Liver (tissue), 9 donors: ENCODE results near the gene ZNF681. TPM values are rescaled to one million over a fixed set of nuclear protein-coding genes. Genes with fewer than 3 reads are reported as not detected.

ENCODE experiments used
- DNase-seq: peaks from one replicate; pipeline ENCODE4 v3.0.0-alpha.2; 2017; ENCODE audit warnings: low spot score
- H3K27ac ChIP-seq, 2 donors: one replicate each; pipeline ENCODE4 v1.7.0; 2013; ENCODE audit warnings: inconsistent platforms in 2 of 2, low read length in 2 of 2, control low read depth in 1 of 2, low read depth in 1 of 2, mild to moderate bottlenecking in 1 of 2
- H3K27me3 ChIP-seq, 4 donors: one replicate each; pipeline versions ENCODE4 v1.6.1 to v1.7.0; 2013; ENCODE audit warnings: low read length in 3 of 4, inconsistent platforms in 1 of 4, mild to moderate bottlenecking in 1 of 4, moderate library complexity in 1 of 4; ENCODE audit not compliant: control insufficient read depth in 4 of 4, insufficient read depth in 4 of 4
- H3K36me3 ChIP-seq, 4 donors: one replicate each; pipeline versions ENCODE4 v1.6.1 to v1.7.0; 2013; ENCODE audit warnings: low read length in 3 of 4, mild to moderate bottlenecking in 3 of 4, low read depth in 1 of 4, moderate library complexity in 1 of 4; ENCODE audit not compliant: control insufficient read depth in 4 of 4, insufficient read depth in 3 of 4
- H3K4me1 ChIP-seq, 4 donors: one replicate each; pipeline versions ENCODE4 v1.6.1 to v1.7.0; 2013; ENCODE audit warnings: low read length in 3 of 4, mild to moderate bottlenecking in 3 of 4, moderate library complexity in 1 of 4; ENCODE audit not compliant: control insufficient read depth in 4 of 4, insufficient read depth in 4 of 4
- H3K4me3 ChIP-seq, 3 donors: one replicate each; pipeline versions ENCODE4 v1.6.1 to v1.7.0; 2013; ENCODE audit warnings: low read length in 3 of 3, control low read depth in 1 of 3, low read depth in 1 of 3, mild to moderate bottlenecking in 1 of 3
- H3K9ac ChIP-seq, 2 donors: one replicate each; pipeline ENCODE4 v1.7.0; 2013; ENCODE audit warnings: low read length in 2 of 2, mild to moderate bottlenecking in 2 of 2, moderate library complexity in 2 of 2, control low read depth in 1 of 2, low read depth in 1 of 2
- H3K9me3 ChIP-seq, 4 donors: one replicate each; pipeline versions ENCODE4 v1.6.1 to v1.7.0; 2013; ENCODE audit warnings: low read length in 3 of 4; ENCODE audit not compliant: control insufficient read depth in 4 of 4
- FOXA1 ChIP-seq: IDR thresholded peaks from 2 replicates; pipeline ENCODE4 v1.6.1; 2016; ENCODE audit warnings: antibody characterized with exemption
- FOXA2 ChIP-seq: IDR thresholded peaks from 2 replicates; pipeline ENCODE4 v1.6.1; 2016; ENCODE audit warnings: antibody characterized with exemption
- GABPA ChIP-seq, 2 donors: IDR thresholded peaks in 1 of 2; conservative IDR thresholded peaks in 1 of 2; 2 replicates each; pipeline ENCODE4 v1.6.1; 2016; ENCODE audit warnings: antibody characterized with exemption in 2 of 2, mild to moderate bottlenecking in 1 of 2, moderate library complexity in 1 of 2
- HNF4A ChIP-seq, 2 donors: conservative IDR thresholded peaks; 2 replicates each; pipeline ENCODE4 v1.6.1; 2016; ENCODE audit warnings: antibody characterized with exemption in 2 of 2, mild to moderate bottlenecking in 2 of 2
- HNF4G ChIP-seq: IDR thresholded peaks from 2 replicates; pipeline ENCODE4 v1.6.1; 2016; ENCODE audit warnings: antibody characterized with exemption
- JUND ChIP-seq, 2 donors: IDR thresholded peaks; 2 replicates each; pipeline ENCODE4 v1.6.1; 2016; ENCODE audit warnings: antibody characterized with exemption in 2 of 2
- NR2F2 ChIP-seq: IDR thresholded peaks from 2 replicates; pipeline ENCODE4 v1.6.1; 2016; ENCODE audit warnings: antibody characterized with exemption
- TAF1 ChIP-seq: conservative IDR thresholded peaks from 2 replicates; pipeline ENCODE4 v1.6.1; 2016; ENCODE audit warnings: antibody characterized with exemption, mild to moderate bottlenecking
- YY1 ChIP-seq: IDR thresholded peaks from 2 replicates; pipeline ENCODE4 v1.6.1; 2016; ENCODE audit warnings: antibody characterized with exemption, mild to moderate bottlenecking
- WGBS: extraction: QIAGEN DNeasy Blood & Tissue Kit; methylation state at CpG from one replicate; pipeline ENCODE4 v1.1.7; 2013; 5-methylcytosine and 5-hydroxymethylcytosine counted together
- polyA plus RNA-seq, 2 donors: library from polyadenylated mRNA; stranded (reverse) in 1 of 2; unstranded in 1 of 2; fragments of 200-250 nt in 1 of 2; fragments of >200 nt in 1 of 2; fragmentation: Nextera tagmentation in 1 of 2; extraction: Ambion mirVana in 1 of 2; gene quantifications; one replicate each; pipeline versions ENCODE4 v1.2.1 to v1.2.3, GENCODE V29; 2013 to 2015
- total RNA-seq, 2 donors: library from RNA; depleted of rRNA; stranded (reverse); fragments of >200 nt; gene quantifications; one replicate each; pipeline ENCODE4 v1.2.3, GENCODE V29; 2014
- TF ChIP-seq, protein P1 (sequence below): IDR thresholded peaks from 2 replicates; pipeline ENCODE4 v1.6.1; 2016; ENCODE audit warnings: antibody characterized with exemption
- TF ChIP-seq, protein P2 (sequence below): IDR thresholded peaks from 2 replicates; pipeline ENCODE4 v1.6.1; 2016; ENCODE audit warnings: antibody characterized with exemption, mild to moderate bottlenecking
- TF ChIP-seq, protein P3 (sequence below): fragments of 150-350 bp; IDR thresholded peaks from 2 replicates; pipeline ENCODE4 v1.5.1; 2017; ENCODE audit warnings: improper control_type of control experiment, low read depth, low read length; ENCODE audit not compliant: missing input control
- TF ChIP-seq, protein P4 (sequence below): IDR thresholded peaks from 2 replicates; pipeline ENCODE4 v1.6.1; 2016; ENCODE audit warnings: antibody characterized with exemption
- TF ChIP-seq, protein P5 (sequence below): IDR thresholded peaks from 2 replicates; pipeline ENCODE4 v1.6.1; 2016; ENCODE audit warnings: antibody characterized with exemption
- donor health status: healthy.
- donor health status: healthy.
- donor health status: healthy.
- donor health status: healthy.
- donor health status: healthy.

Gene ZNF681
- total and polyA plus RNA-seq, 4 donors = 0.06 to 2.8 (median 0.27) TPM

DNA sequence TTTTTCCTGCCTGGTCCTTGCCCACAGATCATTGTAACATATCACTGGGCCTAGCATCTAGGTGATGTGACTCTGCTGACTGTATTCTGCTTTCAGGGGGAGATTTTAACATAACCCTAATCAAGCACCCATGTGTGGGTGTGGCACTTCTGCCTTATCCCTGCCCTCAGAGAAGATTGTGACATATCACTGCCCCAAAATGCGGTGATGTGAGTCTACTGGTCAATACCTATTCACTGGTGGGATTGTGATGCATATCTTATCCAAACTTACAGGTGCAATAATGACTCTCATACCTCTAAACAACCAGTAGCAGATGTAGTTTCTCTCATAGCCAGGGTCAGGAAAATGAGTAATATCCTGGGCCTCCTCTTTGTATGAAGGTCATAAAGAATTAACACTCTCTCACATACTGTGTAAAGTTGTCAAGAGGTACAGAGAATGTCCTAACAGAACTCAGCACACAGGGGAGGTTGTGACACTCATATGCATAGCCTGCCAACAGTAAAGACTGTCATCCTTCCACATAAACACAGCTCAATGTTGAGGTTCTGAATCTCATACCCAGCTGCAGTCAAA lies 12.1 kb upstream of the ZNF681 start:
- Histone ChIP-seq H3K9ac (no peak overlapping the region), H3K27me3 (no peaks in the 10 kb centered on the region), H3K4me1 (no peaks in the 10 kb centered on the region), H3K27ac (no peak overlapping the region), H3K36me3 (no peaks in the 10 kb centered on the region), H3K9me3 (peaks cover 0 to 5% (median under 1%) of the 10 kb centered on the region in 4 donors), H3K4me3 (no peak overlapping the region)
- TF ChIP-seq, protein P1, sequence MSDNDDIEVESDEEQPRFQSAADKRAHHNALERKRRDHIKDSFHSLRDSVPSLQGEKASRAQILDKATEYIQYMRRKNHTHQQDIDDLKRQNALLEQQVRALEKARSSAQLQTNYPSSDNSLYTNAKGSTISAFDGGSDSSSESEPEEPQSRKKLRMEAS = no peak
- TF ChIP-seq TAF1 (no peak), NR2F2 (no peak)
- 98% methylated on average over 1 of the region's 1 CpG for WGBS
- no peak for DNase-seq

DNA sequence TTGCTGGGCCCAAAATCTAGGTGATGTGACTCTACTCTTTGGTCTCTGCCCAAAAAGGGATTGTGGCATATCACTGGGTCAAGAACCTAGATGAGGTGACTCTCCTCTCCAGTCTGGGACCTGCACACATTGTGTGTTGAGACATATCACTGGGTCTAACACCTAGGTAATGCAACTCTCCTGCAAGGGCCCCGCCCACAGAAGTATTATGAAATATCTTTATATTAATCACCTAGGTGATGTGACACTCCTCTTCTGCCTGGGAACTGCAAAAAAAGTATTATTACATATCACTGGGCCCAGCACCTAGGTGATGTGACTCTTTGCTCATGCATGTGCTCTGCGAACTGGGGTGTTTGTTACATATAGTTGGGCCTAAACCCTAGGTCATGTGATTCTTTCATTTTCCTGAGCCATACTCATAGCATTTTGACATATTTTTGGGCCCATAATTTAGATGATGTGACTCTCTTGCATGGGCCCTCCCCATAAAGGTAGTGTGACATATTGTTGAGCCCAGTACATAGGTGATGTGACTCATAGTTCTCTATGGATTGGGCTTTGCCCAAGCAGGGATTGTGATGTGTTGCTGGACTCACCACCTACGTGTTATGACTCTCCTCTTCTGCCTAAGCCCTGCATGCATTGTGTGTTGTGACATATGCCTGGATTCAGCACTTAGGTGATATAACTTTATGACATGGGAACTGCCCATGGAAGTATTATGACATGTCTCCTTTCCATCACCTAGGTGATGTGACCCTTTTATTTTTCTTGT lies 11.2 kb upstream of the ZNF681 start:
- peaks cover 0 to 5% (median under 1%) of the 10 kb centered on the region in 4 donors for H3K9me3 ChIP-seq

DNA sequence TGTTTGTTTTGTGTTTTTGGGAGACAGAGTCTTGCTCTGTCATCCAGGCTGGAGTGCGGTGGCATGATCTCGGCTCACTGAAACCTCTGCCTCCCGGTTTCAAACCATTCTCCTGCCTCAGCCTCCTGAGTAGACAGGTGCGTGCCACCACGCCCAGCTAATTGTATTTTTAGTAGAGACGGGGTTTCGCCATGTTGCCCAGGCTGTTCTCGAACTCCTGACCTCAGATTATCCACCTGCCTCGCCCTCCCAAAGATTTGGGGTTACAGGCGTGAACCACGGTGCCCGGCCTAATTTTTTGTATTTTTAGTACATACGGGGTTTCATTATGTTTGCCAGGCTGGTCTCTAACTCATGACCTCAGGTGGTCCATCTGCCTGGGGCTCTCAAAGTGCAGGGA lies 8.3 kb upstream of the ZNF681 start:
- H3K4me1 ChIP-seq = peaks cover 0 to 4% (median 0%) of the 10 kb centered on the region in 4 donors
- H3K9ac ChIP-seq = no peak overlapping the region
- no peak overlapping the region for H3K4me3 ChIP-seq
- H3K36me3 ChIP-seq = no peaks in the 10 kb centered on the region
- DNase-seq = no peak
- WGBS = 88% methylated on average over 13 of the region's 13 CpGs
- H3K9me3 ChIP-seq = peaks cover 1 to 5% (median 2%) of the 10 kb centered on the region in 4 donors
- no peaks in the 10 kb centered on the region for H3K27me3 ChIP-seq
- no peak overlapping the region for H3K27ac ChIP-seq
- TF ChIP-seq, protein P1 = no peak
- TF ChIP-seq GABPA (IDR thresholded peaks at IDR 0.05 in 1 of 2, conservative IDR thresholded peaks at IDR 0.05 in 1 of 2) (no peak), NR2F2 (no peak), HNF4G (no peak), HNF4A (conservative IDR thresholded peaks at IDR 0.05) (no peak), TAF1 (no peak), YY1 (no peak), JUND (IDR thresholded peaks at IDR 0.05) (no peak)
- TF ChIP-seq, protein P2, sequence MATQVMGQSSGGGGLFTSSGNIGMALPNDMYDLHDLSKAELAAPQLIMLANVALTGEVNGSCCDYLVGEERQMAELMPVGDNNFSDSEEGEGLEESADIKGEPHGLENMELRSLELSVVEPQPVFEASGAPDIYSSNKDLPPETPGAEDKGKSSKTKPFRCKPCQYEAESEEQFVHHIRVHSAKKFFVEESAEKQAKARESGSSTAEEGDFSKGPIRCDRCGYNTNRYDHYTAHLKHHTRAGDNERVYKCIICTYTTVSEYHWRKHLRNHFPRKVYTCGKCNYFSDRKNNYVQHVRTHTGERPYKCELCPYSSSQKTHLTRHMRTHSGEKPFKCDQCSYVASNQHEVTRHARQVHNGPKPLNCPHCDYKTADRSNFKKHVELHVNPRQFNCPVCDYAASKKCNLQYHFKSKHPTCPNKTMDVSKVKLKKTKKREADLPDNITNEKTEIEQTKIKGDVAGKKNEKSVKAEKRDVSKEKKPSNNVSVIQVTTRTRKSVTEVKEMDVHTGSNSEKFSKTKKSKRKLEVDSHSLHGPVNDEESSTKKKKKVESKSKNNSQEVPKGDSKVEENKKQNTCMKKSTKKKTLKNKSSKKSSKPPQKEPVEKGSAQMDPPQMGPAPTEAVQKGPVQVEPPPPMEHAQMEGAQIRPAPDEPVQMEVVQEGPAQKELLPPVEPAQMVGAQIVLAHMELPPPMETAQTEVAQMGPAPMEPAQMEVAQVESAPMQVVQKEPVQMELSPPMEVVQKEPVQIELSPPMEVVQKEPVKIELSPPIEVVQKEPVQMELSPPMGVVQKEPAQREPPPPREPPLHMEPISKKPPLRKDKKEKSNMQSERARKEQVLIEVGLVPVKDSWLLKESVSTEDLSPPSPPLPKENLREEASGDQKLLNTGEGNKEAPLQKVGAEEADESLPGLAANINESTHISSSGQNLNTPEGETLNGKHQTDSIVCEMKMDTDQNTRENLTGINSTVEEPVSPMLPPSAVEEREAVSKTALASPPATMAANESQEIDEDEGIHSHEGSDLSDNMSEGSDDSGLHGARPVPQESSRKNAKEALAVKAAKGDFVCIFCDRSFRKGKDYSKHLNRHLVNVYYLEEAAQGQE = no peak

More for the DNA sequence above, 11.2 kb upstream of the ZNF681 start:
- Histone ChIP-seq H3K27me3 (no peaks in the 10 kb centered on the region), H3K36me3 (no peaks in the 10 kb centered on the region), H3K27ac (no peak overlapping the region), H3K9ac (no peak overlapping the region), H3K4me3 (no peak overlapping the region), H3K4me1 (no peaks in the 10 kb centered on the region)
- no peak for DNase-seq
- TF ChIP-seq FOXA2 (no peak), TAF1 (no peak), FOXA1 (no peak), NR2F2 (no peak), JUND (IDR thresholded peaks at IDR 0.05) (no peak)
- TF ChIP-seq, protein P3, sequence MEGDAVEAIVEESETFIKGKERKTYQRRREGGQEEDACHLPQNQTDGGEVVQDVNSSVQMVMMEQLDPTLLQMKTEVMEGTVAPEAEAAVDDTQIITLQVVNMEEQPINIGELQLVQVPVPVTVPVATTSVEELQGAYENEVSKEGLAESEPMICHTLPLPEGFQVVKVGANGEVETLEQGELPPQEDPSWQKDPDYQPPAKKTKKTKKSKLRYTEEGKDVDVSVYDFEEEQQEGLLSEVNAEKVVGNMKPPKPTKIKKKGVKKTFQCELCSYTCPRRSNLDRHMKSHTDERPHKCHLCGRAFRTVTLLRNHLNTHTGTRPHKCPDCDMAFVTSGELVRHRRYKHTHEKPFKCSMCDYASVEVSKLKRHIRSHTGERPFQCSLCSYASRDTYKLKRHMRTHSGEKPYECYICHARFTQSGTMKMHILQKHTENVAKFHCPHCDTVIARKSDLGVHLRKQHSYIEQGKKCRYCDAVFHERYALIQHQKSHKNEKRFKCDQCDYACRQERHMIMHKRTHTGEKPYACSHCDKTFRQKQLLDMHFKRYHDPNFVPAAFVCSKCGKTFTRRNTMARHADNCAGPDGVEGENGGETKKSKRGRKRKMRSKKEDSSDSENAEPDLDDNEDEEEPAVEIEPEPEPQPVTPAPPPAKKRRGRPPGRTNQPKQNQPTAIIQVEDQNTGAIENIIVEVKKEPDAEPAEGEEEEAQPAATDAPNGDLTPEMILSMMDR = no peak
- TF ChIP-seq, protein P4, sequence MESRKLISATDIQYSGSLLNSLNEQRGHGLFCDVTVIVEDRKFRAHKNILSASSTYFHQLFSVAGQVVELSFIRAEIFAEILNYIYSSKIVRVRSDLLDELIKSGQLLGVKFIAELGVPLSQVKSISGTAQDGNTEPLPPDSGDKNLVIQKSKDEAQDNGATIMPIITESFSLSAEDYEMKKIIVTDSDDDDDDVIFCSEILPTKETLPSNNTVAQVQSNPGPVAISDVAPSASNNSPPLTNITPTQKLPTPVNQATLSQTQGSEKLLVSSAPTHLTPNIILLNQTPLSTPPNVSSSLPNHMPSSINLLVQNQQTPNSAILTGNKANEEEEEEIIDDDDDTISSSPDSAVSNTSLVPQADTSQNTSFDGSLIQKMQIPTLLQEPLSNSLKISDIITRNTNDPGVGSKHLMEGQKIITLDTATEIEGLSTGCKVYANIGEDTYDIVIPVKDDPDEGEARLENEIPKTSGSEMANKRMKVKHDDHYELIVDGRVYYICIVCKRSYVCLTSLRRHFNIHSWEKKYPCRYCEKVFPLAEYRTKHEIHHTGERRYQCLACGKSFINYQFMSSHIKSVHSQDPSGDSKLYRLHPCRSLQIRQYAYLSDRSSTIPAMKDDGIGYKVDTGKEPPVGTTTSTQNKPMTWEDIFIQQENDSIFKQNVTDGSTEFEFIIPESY = no peak
- TF ChIP-seq, protein P5, sequence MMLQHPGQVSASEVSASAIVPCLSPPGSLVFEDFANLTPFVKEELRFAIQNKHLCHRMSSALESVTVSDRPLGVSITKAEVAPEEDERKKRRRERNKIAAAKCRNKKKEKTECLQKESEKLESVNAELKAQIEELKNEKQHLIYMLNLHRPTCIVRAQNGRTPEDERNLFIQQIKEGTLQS = no peak
- 92% methylated on average over 3 of the region's 3 CpGs for WGBS
